BJ (cell line): ENCODE results near the gene PLK1. TPM values are rescaled to one million over a fixed set of nuclear protein-coding genes. Genes with fewer than 3 reads are reported as not detected.

Experiments
- CTCF ChIA-PET: fragments of 350-600 bp; formaldehyde crosslinking; extraction: SDS; loops from one replicate; lab custom pipeline; 2021; ENCODE audit warnings: antibody characterized with exemption, inconsistent platforms; lab: Yijun Ruan, JAX
- POLR2A ChIA-PET: fragments of 300-600 bp; sonication (Branson Sonifier 250); formaldehyde crosslinking; extraction: SDS; loops from one replicate; lab custom pipeline; 2021; ENCODE audit warnings: antibody characterized with exemption; lab: Charles Lee
- DNase-seq: peaks from one replicate; pipeline ENCODE4 v3.0.0-alpha.2; 2011; ENCODE audit warnings: low read depth
- H3K27me3 ChIP-seq: 2 replicates; pipeline ENCODE4 v1.6.0; 2011; ENCODE audit warnings: low read length; ENCODE audit not compliant: control insufficient read depth, insufficient read depth
- H3K36me3 ChIP-seq: 2 replicates; pipeline ENCODE4 v1.5.1; 2011; ENCODE audit warnings: low read length; ENCODE audit not compliant: control insufficient read depth, insufficient read depth
- H3K4me3 ChIP-seq: 2 replicates; pipeline ENCODE4 v1.5.1; 2011; ENCODE audit warnings: low read depth, mild to moderate bottlenecking, control low read depth, low read length
- polyA plus RNA-seq: library from polyadenylated mRNA; depleted of rRNA; stranded (reverse); fragments of >200 nt; gene quantifications from 2 replicates; pipeline ENCODE4 v1.2.3, GENCODE V29; 2011
- TF ChIP-seq, protein P1 (sequence below): IDR thresholded peaks from 2 replicates; pipeline ENCODE4 v1.5.1; 2011; ENCODE audit warnings: low read depth, mild to moderate bottlenecking, control low read depth, inconsistent platforms, low read length, moderate library complexity; ENCODE audit not compliant: insufficient read depth

PLK1 gene
- polyA plus RNA-seq, 1 experiment, result 54.0 TPM

DNA sequence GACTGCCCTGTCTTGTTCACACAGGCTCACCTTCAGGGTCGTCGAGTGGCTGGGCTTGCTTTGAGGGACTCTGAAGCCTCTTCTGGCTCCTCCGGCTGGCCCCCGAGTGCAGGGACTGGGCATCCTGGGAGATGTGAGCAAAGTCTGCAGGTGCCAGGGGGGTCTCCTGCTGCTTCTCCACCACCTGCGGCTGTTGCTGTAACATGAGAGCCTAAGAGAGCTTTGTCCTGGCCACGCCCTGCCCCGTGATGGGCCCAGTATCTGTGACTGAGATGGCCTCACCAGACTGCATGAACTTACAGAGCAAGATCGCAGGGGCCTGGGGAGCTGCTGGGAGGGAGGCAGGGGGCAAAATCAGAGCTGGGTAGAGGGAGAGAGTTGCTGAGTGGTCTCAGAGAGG, 21.8 kb downstream of the PLK1 start:
- H3K27me3 ChIP-seq, result no peaks in the 10 kb centered on the region
- no peaks in the 10 kb centered on the region for H3K36me3 ChIP-seq
- DNase-seq, result no peak
- H3K4me3 ChIP-seq, result no peak overlapping the region
- ChIA-PET CTCF (interaction anchor here (1.2 to 1.4 kb wide), 2 partner anchors 9 to 28 kb away, joined by 3 to 4 read pairs; no protein-coding TSS in a partner anchor), POLR2A (no interaction called here)
- TF ChIP-seq, protein P1, sequence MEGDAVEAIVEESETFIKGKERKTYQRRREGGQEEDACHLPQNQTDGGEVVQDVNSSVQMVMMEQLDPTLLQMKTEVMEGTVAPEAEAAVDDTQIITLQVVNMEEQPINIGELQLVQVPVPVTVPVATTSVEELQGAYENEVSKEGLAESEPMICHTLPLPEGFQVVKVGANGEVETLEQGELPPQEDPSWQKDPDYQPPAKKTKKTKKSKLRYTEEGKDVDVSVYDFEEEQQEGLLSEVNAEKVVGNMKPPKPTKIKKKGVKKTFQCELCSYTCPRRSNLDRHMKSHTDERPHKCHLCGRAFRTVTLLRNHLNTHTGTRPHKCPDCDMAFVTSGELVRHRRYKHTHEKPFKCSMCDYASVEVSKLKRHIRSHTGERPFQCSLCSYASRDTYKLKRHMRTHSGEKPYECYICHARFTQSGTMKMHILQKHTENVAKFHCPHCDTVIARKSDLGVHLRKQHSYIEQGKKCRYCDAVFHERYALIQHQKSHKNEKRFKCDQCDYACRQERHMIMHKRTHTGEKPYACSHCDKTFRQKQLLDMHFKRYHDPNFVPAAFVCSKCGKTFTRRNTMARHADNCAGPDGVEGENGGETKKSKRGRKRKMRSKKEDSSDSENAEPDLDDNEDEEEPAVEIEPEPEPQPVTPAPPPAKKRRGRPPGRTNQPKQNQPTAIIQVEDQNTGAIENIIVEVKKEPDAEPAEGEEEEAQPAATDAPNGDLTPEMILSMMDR, result no peak

DNA sequence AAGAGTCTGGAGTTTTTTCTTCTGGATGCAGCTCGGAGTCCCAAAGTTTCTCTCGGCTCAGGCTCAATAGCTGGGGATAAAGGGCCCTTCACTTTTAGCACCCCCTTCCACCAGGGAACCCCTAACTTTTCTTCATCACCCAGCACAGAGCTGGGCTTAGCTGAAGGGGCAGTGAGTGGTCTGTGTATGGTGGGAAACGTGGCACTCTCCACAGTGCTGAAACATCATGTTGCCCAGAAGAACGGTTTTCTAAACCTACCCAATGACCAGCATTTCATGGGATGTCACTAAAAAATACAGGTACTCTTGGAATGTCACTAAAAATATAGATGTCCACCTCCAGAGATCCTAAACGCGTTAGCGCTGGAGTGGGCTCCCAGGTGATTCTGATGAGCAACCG, 22.4 kb downstream of the PLK1 start:
- no peaks in the 10 kb centered on the region for H3K27me3 ChIP-seq
- no peaks in the 10 kb centered on the region for H3K36me3 ChIP-seq
- POLR2A ChIA-PET, result no interaction called here
- TF ChIP-seq, protein P1, result no peak
- no peak overlapping the region for H3K4me3 ChIP-seq
- CTCF ChIA-PET, result interaction anchor here (0.6 to 1.4 kb wide), 3 partner anchors 9 to 713 kb away, joined by 3 to 4 read pairs (median 3); no protein-coding TSS in a partner anchor
- no peak for DNase-seq

DNA sequence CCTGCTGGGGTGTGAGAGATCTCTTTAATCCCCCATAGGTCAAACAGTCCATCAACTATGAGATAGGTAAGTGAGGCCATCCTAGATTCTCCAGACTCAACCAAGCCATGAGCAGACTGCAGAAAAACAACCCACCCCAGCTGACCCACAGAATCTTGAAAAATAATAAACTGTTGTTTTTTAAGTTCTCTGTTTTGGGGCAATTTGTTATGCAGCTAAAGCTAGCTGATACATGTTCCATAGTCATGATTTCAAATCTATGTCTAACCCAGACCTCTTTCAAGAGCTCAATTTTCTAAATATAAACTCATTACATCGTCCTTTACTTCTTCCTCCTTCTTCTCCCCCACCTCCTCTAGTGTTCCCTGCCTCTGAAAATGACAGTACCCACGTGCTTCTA, 24.3 kb downstream of the PLK1 start:
- ChIA-PET POLR2A (no interaction called here), CTCF (interaction anchor here (1.3 to 1.4 kb wide), 2 partner anchors 8 to 10 kb away, joined by 3 read pairs; no protein-coding TSS in a partner anchor)
- Histone ChIP-seq H3K36me3 (no peaks in the 10 kb centered on the region), H3K27me3 (no peaks in the 10 kb centered on the region), H3K4me3 (no peak overlapping the region)
- DNase-seq, result no peak
- TF ChIP-seq, protein P1, result no peak

DNA sequence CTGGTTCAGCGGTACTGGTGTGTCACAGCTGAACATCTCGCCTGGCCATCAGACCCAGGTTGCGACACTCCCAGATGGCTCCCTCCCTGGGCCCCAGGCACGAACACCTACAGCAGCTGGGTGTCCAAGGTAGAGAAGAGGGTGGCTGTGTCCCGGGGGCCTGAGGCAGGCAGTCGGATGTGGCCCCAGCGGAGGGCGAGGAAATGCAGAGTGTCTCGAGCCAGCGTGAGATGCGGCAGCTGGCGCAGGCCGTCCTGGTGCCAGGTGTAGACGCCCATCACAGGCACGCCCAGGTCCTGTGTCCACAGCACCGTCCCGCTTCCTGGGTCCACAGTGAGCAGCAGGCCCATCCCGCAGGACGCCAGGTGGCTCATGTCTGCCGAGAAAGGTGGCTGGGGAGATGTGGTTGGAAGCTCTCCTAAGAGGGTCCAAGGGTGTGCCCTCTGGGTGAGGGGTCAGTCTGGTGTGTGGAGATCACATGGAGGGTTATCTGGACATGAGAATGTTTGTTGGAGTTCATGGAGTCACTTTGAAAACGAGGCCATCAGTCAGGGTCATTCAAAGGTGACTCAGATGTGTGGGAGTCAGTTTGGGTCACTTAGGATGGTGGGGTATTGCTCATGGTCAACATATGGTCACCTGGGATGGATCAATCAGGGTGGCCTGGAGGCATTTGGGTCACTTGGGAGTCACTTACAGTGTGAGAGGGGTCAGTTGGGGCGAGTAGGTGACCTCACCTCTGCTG, 26.3 kb downstream of the PLK1 start:
- DNase-seq, result no peak
- POLR2A ChIA-PET, result no interaction called here
- no peak overlapping the region for H3K4me3 ChIP-seq
- CTCF ChIA-PET, result no interaction called here
- TF ChIP-seq, protein P1, result no peak
- no peaks in the 10 kb centered on the region; the same call in 1 of the 2 replicates for H3K27me3 ChIP-seq
- H3K36me3 ChIP-seq, result no peaks in the 10 kb centered on the region

DNA sequence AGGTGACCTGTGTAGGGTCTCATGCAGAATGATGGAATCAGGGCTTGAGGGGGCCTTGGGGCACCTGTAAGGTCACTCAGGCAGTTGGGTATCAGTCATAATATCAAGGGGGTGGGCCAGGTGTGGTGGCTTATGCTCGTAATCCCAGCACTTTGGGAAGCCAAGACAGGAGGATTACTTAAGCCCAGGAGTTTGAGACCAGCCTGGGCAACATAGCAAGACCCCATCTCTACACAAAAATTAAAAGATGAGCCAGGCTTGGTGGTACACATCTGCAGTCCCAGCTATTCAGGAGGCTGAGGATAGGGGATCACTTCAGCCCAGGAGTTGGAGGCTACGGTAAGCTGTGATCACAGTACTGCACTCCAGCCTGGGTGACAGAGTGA, 26.8 kb downstream of the PLK1 start:
- no peaks in the 10 kb centered on the region for H3K36me3 ChIP-seq
- H3K4me3 ChIP-seq, result no peak overlapping the region
- ChIA-PET POLR2A (no interaction called here), CTCF (no interaction called here)
- DNase-seq, result no peak
- H3K27me3 ChIP-seq, result no peaks in the 10 kb centered on the region; the same call in 1 of the 2 replicates
- TF ChIP-seq, protein P1, result no peak
